HG02571 (cell line): Measurements from ENCODE around the gene TMEM109.

Experiments
- ATAC-seq: cut with Tn5 transposase; IDR thresholded peaks from one replicate; pipeline ENCODE4 v1.9.1; 2021; ENCODE audit warnings: mild to moderate bottlenecking, moderate library complexity; ENCODE audit not compliant: unreplicated experiment

TMEM109 gene

GRCh38 chr11:60960405-60960804 lies 46.4 kb downstream of the TMEM109 start:
- ATAC-seq = no peak

GRCh38 chr11:60964801-60965200 lies 50.8 kb downstream of the TMEM109 start:
- no peak for ATAC-seq

GRCh38 chr11:60966890-60967289 lies 52.9 kb downstream of the TMEM109 start:
- no peak for ATAC-seq

GRCh38 chr11:60968223-60968622 lies 54.3 kb downstream of the TMEM109 start:
- no peak for ATAC-seq

GRCh38 chr11:60970369-60970774 lies 56.4 kb downstream of the TMEM109 start:
- no peak for ATAC-seq

GRCh38 chr11:60970890-60971289 lies 56.9 kb downstream of the TMEM109 start:
- no peak for ATAC-seq

- no peak for ATAC-seq
Observed at GRCh38 chr11:60971520-60971919, 57.6 kb downstream of the TMEM109 start, which contains the start of gene CD6. CD6 (plus strand) TSS chr11:60971680; CDS start chr11:60971866, 186 bp downstream.

- no peak for ATAC-seq
Observed at GRCh38 chr11:60972182-60973030, 58.4 kb downstream of the TMEM109 start.
